Stimulated activated CD8-positive, alpha-beta memory T cell treated with anti-CD3 and anti-CD28 coated beads, Interleukin-4, amount 100 ng/mL, for 1 hour (primary cell): ENCODE measurements around the gene ATP8A2.
"Not testable (repeated sequence)": the region's sequence is repeated elsewhere in the genome, so short reads cannot be mapped to it uniquely, and the experiment has no call there.

Experiments used
- DNase-seq, 2 donors: peaks; one replicate each; pipeline ENCODE4 v3.0.0-alpha.2; 2020; ENCODE audit warnings: low read depth in 2 of 2, low spot score in 1 of 2

ATP8A2 gene

DNA sequence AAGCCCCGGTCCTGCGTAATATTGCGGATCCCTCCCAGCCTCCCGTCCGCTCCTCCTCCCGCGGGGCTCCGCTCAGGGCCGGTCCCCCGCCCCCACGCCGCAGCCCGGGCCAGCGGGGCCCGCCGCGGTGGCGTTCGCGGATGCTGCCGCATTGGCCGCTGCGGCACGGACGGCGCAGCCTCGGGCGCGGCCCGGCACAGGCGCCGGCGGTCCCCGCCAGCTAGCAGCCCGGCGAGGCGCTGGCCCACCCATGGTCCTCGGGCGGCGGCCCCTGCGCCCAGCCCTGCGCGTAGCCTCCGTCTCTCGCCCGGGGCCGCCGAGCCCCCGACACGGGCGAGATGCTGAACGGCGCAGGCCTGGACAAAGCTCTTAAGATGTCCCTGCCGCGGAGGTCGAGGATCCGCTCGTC lies at the start of gene ATP8A2:
Gene ATP8A2, plus strand, starts transcription at position 100 of the 409 bp plus-strand sequence. Its CDS starts 239 bp downstream, at position 339.
- DNase-seq = no peak

DNA sequence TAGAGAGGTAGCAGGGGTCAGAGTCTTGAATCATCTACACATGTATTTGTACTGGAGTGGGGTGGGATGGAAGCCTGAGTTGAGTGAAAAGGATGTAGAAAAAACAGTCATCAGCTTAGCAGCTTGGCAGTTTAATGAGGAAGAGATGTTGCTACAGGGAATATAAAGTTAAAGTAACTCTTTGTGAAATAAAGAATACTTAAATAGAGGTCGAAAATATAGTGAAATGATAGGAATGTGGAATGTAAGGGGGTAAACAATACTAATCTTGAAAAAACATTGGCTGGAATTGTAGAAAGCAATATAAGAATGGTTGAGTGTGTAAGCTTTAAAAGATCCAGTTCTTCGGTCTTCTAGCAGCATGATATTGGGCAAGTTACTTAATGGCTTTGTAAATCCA lies 47.7 kb upstream of the ATP8A2 start:
- no peak for DNase-seq

DNA sequence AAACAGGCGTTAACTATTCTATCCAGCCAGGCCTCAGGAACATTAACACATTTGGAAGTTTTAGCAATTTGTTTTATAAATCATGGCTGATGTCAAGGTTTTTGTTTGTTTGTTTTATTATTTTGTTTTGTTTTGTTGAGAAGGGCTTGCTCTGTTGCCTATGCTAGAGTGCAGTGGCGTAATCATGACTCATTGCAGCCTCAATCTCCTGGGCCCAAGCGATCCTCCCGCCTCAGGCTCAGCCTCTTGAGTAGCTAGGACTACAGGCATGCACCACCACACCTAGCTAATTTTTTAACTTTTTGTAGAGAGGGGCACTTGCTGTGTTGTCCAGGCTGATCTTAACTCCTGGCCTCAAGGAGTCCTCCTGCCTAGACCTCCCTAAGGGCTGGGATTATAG lies 42.1 kb upstream of the ATP8A2 start:
- DNase-seq = no peak

DNA sequence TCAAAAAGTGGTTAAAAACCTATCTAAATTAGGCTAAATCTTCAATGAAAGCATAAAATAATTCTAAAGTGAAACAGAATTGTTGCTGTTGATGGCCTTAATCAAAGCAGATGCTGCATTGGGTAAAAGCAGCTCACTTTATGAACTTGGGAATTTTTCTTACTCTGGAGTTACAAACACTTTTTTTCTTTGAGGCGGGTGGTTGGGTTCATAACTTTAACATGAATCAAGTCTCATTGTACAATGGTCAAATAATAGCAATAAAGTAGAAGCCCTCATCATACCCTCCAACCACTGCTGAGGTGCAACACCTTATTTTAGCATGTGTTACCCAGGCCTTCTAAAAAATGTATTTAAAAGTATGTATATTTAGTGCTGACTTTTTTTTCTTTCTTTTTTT lies 41.2 kb upstream of the ATP8A2 start:
- DNase-seq = no peak

DNA sequence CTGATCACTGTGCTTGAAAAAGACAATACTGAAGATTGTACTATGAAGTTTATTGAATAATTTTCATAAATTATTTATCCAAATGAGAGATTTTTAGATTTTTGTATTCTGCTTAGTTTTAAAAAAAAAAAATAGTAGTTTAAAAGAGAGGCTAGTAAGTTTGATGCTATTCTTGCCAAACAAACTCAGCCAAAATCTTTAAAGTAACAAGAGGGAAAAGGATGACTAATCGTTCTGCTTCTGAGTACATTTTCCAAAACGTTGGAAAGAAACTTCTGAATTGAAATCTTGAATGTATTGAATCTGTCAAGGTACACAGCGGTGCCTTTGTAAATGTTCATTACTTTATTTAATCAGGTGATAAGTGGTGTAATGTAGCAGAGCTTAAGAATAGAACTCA lies 35.9 kb upstream of the ATP8A2 start:
- no peak for DNase-seq

DNA sequence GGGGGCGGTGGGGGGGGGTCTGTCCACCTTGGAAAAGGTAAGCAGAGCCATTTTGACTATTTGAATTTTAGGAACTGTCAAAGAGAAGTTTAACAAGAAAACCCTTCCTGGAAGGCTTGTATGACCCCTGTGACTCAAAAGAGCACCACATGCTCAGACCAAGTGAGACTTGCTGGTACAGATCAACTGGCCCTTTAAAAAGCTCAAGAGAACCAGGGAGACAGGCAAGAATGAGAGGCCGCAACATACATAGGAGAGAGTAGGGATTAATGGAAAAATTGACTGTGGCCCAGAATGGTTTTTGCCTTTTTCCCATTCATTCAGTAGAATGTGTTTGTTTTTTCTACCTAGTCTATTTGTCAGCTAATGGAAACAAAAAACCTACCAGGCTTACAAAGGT lies 26.2 kb upstream of the ATP8A2 start:
- no peak for DNase-seq

DNA sequence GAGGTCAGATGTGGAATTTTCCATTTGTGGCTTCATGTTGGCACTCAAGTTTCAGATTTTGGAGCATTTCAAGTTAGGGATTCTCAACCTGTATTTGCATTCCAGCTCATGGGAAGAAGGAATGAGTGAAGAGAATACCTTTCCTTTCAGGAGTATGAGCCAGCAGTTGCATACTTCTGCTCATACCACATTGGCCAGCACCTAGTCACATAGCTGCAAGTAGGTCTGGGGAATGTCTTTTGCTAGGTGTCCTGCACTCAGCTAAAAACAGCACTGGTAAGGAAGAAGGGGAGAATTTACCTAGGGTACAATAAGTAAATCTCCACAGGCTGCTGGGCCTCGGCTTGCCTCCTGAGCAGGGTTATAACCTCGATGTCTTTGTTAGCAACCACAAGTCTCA lies 24.6 kb upstream of the ATP8A2 start:
- no peak for DNase-seq

DNA sequence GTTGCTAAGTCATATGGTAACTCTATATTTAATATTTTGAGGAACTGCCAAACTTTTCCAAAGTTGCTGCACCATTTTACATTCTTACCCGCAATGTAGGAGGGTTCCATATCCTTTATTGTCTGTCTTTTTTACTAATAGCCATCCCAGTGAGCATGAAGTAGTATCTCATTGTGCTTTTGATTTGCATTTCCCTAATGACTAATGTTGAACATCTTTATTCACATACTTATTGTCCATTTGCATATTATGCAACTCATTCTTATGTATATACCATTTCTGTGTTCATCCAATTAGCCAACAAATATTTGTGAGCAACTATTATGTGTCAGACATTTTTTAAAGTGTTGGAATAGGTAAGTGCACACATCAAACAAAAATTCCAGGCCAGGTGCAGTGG lies 20.4 kb upstream of the ATP8A2 start:
- no peak for DNase-seq

DNA sequence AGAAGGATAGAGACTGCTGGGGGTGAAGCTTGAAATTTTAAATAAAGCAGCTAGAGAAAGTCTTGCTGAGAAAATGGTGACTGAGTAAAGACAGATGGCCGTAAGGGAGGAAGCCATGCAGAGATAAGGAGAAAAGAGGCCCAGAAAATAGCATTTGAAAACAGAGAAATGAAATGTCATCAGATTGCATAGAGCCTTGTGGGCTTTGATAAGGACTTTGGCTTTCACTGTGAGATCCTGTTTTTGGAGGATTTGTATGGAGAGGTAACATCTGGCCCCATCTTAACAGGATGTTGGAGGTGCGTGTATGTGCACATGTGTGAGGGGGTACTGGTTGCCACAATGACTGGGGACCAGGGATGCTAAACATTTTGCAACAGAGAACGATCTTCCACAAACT lies 19.5 kb upstream of the ATP8A2 start:
- DNase-seq = no peak

DNA sequence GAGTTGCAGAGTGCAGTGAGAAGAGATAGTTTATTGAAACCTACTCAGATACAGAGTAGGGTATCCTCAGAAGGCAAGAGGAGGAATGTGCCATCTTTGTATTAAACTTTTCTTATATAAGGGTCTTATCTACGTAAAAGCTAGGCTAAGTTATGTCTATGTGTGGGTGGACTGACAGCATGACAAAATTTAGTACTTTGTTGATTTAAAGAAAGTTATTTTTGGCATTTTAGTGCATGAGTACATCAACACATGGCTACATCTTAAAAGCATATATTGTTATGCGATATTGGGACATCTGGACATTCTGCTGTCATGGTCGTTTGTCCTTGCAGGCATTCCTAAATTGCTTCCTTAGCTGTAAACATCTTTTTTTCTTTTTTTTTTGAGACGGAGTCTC lies 19.0 kb upstream of the ATP8A2 start:
- no peak for DNase-seq

DNA sequence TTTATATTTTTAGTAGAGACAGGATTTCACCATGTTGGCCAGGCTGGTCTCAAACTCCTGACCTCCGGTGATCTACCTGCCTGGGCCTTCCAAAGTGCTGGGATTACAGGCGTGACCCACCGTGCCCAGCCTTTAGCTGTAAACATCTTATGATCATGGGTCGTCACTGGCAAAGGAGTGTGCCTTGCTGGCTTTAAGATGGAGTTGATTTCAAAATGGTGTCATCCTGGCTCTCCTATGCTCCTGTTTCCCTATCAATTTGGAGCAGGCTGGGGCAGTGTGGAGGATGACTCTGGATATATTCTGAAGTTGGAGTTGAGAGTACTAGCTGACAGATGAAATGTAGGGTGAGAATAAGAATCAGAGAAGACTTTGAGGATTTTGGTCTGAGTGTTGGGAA lies 18.4 kb upstream of the ATP8A2 start:
- DNase-seq = no peak

DNA sequence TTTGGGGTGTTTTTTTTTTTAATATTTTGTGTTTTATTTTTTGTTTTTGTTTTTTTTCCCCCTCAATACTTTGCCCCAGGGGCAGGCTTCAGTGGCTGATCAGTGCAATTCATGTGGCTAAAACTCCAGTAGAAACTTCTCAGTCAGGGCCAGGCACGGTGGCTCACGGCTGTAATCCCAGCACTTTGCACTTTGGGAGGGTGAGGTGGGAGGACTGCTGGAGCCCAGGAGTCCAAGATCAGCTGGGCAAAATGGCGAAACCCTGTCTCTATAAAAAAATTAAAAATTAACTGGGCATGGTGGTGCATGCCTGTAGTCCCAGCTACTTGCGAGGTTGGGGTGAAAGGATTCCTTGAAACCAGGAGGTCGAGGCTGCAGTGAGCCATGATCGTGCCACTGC lies 17.4 kb upstream of the ATP8A2 start:
- DNase-seq = no peak

DNA sequence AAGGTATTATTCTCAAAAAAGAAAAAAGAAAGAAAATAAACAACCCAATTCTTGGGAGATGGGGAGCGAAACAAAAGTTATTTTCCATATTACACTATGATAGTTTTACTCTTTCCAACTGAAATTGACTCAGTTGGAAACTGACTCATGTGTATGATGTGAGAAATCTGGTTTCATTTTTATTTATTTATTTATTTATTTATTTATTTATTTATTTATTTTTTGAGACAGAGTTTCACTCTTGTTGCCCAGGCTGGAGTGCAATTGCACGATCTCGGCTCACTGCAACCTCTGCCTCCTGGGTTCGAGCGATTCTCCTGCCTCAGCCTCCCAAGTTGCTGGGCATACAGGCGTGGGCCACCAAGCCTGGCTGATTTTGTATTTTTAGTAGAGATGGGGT lies 11.3 kb upstream of the ATP8A2 start:
- DNase-seq = not testable (repeated sequence)

DNA sequence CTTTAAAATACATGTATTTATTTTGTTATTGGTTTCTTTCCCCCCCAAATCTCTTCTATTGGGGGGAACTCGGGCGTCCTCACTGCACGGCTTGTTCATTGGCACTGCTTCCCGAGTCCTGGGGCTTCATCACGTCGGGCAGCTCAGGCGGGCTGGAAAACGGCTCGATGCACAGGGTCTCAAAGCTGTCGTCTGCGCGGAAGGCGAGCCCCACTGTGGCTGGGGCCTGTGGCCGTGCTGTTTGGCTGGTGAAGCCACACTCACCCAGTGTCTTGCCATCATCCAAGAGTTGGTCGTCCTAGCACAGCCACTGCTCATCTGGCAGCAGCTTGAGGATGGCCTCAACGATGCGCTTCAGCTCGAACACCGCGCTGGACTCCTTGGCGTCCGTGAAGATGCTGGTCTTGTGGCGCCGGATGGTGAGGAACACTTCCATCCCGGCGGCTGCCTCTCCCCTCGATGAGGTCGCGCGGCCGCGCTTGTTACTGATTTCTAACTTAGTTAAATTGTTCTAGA lies 6.0 kb upstream of the ATP8A2 start:
- no peak for DNase-seq

DNA sequence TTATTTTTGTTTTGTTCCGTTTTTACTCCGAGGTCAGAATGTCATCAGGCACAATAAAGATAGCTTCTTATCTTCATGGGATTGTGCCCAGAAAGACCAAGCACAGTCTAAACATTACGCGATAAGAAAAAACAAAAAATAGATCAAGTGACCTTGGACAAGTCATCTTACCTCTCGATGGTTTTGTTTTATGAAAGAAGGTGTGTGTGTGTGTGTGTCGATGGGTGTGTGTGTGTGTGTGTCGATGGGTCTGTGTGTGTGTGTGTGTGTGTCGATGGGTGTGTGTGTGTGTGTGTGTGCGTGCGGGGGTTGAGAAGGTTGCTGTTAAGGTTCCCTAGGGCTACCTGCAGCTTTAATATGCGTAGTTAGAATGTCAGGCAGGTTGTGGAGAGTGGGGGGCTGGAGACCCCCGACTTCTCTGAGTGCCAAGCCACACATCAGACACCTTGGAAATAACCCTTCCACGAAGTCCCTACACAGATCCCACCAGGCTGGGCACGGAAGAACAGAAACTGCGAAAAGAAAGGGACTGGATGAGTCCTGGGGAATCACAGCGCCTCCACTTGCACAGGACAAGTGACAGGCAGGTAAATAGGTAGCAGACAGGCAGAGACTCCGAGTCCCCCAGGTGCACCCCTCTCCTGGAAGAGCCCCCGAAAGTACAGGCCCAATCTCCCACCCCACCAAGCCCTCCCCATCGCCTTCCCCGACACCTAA lies 458 bp upstream of the ATP8A2 start:
- no peak for DNase-seq

DNA sequence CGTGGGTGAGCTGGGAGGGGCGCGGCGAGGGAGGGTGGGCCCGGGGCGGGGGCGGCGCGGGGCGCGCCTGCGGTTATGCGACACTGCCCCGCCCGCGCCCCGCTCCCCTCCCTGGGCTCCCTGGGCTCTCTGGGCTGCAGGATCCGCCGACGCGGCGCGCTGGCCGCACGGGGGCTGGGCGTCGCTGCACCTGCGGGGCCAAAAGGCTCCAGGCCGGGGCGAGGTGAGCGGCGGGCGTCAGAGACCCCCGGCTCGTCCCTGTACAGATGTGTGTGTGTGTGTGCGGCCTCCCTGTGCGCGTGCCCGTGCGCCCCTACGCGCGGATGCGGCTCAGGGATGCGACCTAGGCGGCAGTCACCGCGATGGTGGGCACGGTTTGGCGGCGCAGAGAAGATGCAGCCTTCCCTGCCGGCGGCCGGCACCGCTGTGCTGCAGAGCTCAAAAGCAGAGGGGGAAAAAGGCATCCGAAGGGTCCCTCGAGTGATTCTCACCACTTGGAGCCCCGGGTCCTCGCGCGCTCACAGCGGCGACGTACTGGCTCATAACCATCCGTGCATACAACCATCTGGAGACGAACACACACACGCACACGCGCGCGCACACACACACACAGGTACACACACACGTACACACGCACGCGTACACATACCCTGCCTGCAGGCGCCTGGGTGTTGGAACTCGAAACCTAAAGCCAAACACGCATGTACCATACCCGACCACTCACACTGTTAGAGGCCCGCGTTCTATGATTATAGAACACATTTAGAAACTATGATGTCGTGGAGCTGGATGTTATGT lies 709 bp downstream of the ATP8A2 start:
- DNase-seq = no peak

DNA sequence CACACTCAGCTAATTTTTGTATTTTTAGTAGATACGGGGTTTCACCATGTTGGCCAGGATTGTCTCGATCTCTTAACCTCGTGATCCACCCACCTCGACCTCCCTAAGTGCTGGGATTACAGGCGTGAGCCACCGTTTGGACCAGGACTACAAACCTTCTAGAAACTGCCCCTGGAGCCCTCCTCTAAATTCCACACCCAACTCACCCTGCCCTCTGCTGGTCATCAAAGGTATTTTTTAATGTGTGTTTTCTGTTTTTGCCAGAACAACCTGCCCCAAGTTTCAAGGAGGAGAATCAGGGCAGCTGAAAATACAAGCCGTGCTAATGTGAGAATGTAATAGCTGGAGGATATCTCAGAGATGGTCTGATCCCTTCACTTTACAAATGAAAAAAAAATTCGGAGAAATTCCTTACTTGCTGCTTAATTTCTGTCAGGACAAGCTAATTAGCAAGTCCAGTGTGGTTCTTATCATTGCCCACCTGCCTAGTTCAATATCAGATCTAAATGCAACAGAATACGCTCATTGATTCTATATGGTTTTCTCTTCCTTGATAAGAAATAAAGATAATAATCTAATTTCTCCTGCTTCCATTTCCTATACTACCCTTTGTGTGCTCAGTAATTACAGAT lies 4.1 kb downstream of the ATP8A2 start:
- DNase-seq = no peak

DNA sequence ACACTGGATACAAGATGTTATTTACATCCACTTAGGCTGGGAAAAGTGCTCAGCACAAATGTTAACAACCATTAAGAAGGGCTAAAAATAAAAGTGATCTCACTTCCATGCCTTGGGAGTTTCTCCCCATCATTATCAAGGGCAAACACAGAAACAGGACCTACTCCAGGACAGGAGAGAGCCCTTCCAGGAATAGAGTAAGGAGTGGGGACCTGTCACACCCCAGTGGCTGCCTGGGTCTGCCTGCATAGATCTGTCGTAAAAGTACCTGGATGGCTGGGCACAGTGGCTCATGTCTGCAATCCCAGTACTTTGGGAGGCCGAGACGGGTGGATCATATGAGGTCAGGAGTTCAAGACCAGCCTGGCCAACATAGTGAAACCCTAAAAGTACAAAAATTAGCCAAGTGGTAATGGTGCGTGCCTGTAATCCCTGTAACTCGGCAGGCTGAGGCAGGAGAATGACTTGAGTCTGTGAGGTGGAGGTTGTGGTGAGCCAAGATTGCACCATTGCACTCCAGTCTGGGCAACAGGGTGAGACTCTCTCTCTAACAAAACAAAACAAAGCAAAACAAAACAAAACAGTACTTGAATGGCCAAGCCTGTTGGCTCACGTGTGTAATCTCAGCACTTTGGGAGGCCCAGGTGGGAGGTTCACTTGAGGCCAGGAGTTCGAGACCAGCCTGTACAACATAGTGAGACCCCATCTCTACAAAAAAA lies 5.6 kb downstream of the ATP8A2 start:
- DNase-seq = no peak

DNA sequence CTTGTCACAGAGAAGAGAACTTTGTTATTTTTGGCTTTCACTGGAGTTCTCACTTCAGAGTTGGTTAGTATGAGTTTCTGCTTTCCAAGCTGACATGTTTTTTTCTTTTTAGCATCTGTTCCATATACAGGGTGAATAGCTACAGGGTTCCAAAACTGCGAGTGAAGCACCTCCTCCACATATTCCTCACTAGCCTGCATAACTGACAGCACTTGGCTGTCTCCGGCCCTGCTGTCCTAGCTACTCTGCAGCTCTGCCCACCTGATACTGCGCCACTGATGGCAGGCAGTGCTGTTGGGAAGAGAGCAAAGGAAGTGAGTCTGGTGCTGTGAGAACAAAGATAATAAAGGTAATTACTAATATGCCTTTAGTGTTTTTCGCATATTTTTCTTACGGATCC lies 6.8 kb downstream of the ATP8A2 start:
- no peak for DNase-seq

DNA sequence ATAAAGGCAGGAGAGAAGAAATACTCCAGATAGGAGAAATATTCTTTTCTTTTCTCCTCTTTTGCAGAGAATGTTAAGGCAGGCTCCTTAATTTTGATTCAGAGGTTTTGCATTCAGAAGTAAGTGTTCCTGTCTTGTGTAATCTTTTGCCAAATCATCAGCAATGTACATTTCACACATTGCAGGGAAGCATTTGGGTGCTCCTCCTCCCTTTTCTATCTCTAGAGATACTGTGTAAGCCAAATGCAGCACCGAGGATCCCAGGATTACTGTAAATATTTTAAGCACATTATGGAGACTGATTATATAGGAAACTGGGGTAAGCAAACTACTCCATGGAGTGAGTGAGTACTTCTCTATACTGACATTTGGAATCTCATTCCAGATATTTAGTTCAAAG lies 7.2 kb downstream of the ATP8A2 start:
- DNase-seq = no peak

DNA sequence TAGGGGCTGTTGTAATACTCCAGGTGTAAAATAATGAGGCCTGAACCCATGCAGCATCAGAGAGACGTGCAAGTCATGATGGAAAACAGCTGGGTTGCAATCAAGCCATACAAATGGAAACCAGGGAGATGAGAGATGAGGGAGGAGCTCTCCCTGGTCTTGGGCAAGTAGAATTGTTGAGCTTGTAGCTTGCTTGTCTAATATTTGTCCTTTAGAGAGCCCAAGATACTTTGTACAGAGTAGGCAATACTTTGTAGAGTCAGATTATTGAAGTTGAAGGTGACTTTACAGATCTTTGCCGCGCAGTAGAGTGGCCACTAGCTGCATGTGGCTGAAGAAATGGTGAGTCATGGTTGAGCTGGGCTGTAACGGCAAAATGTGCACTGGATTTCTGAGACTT lies 8.3 kb downstream of the ATP8A2 start:
- no peak for DNase-seq
